Neural progenitor cell (in vitro differentiated cells): Measurements from ENCODE around the gene HSDL2. TPM values are rescaled to one million over a fixed set of nuclear protein-coding genes. Genes with fewer than 3 reads are reported as not detected.

ENCODE experiments used
- DNase-seq: peaks from one replicate; pipeline ENCODE4 v3.0.0-alpha.2; 2016; ENCODE audit warnings: low spot score
- H2AFZ ChIP-seq: fragments of 200-600 bp; sonication (generic); replicated peaks from 2 replicates; pipeline ENCODE4 v1.6.1; 2016; ENCODE audit warnings: antibody characterized with exemption
- H3F3A ChIP-seq: fragments of 200-600 bp; sonication (generic); 2 replicates; pipeline ENCODE4 v1.6.1; 2016; ENCODE audit warnings: antibody characterized with exemption, low read depth
- H3K27ac ChIP-seq: fragments of 200-600 bp; sonication (generic); 2 replicates; pipeline ENCODE4 v1.5.1; 2016; ENCODE audit warnings: mild to moderate bottlenecking
- H3K27me3 ChIP-seq: fragments of 200-600 bp; sonication (generic); 2 replicates; pipeline ENCODE4 v1.6.1; 2016; ENCODE audit warnings: mild to moderate bottlenecking, moderate library complexity
- H3K36me3 ChIP-seq: fragments of 200-600 bp; sonication (generic); 2 replicates; pipeline ENCODE4 v1.5.1; 2016
- H3K4me1 ChIP-seq: fragments of 200-600 bp; sonication (generic); 2 replicates; pipeline ENCODE4 v1.6.1; 2016; ENCODE audit warnings: mixed run types
- H3K4me2 ChIP-seq: fragments of 200-600 bp; sonication (generic); 2 replicates; pipeline ENCODE4 v1.6.1; 2016
- H3K4me3 ChIP-seq: fragments of 200-600 bp; sonication (generic); 2 replicates; pipeline ENCODE4 v1.5.1; 2016
- H3K79me2 ChIP-seq: fragments of 200-600 bp; sonication (generic); 2 replicates; pipeline ENCODE4 v1.6.1; 2016; ENCODE audit warnings: low read depth
- H3K9ac ChIP-seq: fragments of 200-600 bp; sonication (generic); 2 replicates; pipeline ENCODE4 v1.6.1; 2016
- H3K9me3 ChIP-seq: fragments of 200-600 bp; sonication (generic); 2 replicates; pipeline ENCODE4 v1.5.1; 2016; ENCODE audit warnings: low read depth
- H4K20me1 ChIP-seq: fragments of 200-600 bp; sonication (generic); 2 replicates; pipeline ENCODE4 v1.6.1; 2016; ENCODE audit warnings: low read depth
- H3K27ac Mint-ChIP-seq: 3 replicates; pipeline ENCODE4 v1.8.0; 2021; ENCODE audit warnings: mixed read lengths
- H3K27me3 Mint-ChIP-seq: 2 replicates; pipeline ENCODE4 v1.8.0; 2022; ENCODE audit warnings: low read depth, mild to moderate bottlenecking, inconsistent platforms, moderate library complexity, mixed read lengths; ENCODE audit not compliant: insufficient read depth
- H3K36me3 Mint-ChIP-seq: 3 replicates; pipeline ENCODE4 v1.8.0; 2021; ENCODE audit warnings: mixed read lengths
- H3K4me1 Mint-ChIP-seq: 3 replicates; pipeline ENCODE4 v1.8.0; 2021; ENCODE audit warnings: mixed read lengths
- H3K4me3 Mint-ChIP-seq: 3 replicates; pipeline ENCODE4 v1.8.0; 2021; ENCODE audit warnings: mild to moderate bottlenecking, moderate library complexity, mixed read lengths
- H3K9me3 Mint-ChIP-seq: 3 replicates; pipeline ENCODE4 v1.8.0; 2020; ENCODE audit warnings: mixed read lengths
- EZH2 ChIP-seq: fragments of 200-600 bp; sonication (generic); IDR thresholded peaks from 2 replicates; pipeline ENCODE4 v1.6.1; 2017; ENCODE audit warnings: antibody characterized with exemption, mild to moderate bottlenecking, moderate library complexity
- EZH2phosphoT487 ChIP-seq: fragments of 200-600 bp; sonication (generic); IDR thresholded peaks from 2 replicates; pipeline ENCODE4 v1.6.1; 2017; ENCODE audit warnings: antibody characterized with exemption
- total RNA-seq: library from RNA; depleted of rRNA; stranded (reverse); fragments of >200 nt; gene quantifications from 2 replicates; pipeline ENCODE4 v1.2.3, GENCODE V29; 2015; ENCODE audit warnings: low replicate concordance
- TF ChIP-seq, protein P1 (sequence below): fragments of 200-600 bp; sonication (generic); IDR thresholded peaks from 2 replicates; pipeline ENCODE4 v1.5.1; 2017; ENCODE audit warnings: antibody characterized with exemption, mild to moderate bottlenecking

HSDL2 gene
- total RNA-seq, 1 donor from 2014 or later: 23.8 TPM

DNA sequence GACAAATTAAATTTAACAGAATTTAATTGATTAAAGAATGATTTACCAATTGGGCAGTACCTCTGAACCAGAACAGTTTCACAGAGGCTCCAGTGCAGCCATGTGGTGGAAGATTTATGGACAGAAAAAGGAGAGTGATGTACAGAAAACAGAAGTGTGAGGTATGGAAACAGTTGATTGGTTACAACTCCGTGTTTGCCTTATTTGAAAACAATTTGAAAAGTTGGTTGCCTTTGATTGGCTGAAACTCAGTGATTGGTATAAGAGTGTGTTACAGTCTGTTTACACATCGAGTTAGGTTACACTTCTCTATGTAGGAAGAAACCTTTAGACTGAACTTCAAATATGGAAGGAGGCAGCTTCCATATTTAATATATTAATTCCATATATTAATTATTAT is 136.9 kb downstream of the HSDL2 start:
- Histone ChIP-seq H3F3A (peaks cover 7% of the 10 kb centered on the region), H3K27ac (no peak overlapping the region), H3K9ac (no peak overlapping the region), H3K4me2 (no peak overlapping the region), H2AFZ (no peak overlapping the region), H3K4me1 (peaks cover 17% of the 10 kb centered on the region), H3K36me3 (no peaks in the 10 kb centered on the region), H3K9me3 (no peaks in the 10 kb centered on the region), H3K79me2 (peaks cover 66% of the 10 kb centered on the region), H4K20me1 (peaks cover 56% of the 10 kb centered on the region), H3K27me3 (no peaks in the 10 kb centered on the region), H3K4me3 (no peak overlapping the region)
- Mint-ChIP-seq H3K4me1 (no peaks in the 10 kb centered on the region), H3K9me3 (peaks cover 29% of the 10 kb centered on the region), H3K27me3 (peaks cover 2% of the 10 kb centered on the region), H3K27ac (no peak overlapping the region), H3K4me3 (no peak overlapping the region), H3K36me3 (peaks cover 29% of the 10 kb centered on the region)
- no peak for DNase-seq
- TF ChIP-seq, protein P1, sequence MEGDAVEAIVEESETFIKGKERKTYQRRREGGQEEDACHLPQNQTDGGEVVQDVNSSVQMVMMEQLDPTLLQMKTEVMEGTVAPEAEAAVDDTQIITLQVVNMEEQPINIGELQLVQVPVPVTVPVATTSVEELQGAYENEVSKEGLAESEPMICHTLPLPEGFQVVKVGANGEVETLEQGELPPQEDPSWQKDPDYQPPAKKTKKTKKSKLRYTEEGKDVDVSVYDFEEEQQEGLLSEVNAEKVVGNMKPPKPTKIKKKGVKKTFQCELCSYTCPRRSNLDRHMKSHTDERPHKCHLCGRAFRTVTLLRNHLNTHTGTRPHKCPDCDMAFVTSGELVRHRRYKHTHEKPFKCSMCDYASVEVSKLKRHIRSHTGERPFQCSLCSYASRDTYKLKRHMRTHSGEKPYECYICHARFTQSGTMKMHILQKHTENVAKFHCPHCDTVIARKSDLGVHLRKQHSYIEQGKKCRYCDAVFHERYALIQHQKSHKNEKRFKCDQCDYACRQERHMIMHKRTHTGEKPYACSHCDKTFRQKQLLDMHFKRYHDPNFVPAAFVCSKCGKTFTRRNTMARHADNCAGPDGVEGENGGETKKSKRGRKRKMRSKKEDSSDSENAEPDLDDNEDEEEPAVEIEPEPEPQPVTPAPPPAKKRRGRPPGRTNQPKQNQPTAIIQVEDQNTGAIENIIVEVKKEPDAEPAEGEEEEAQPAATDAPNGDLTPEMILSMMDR: no peak
- TF ChIP-seq EZH2 (no peak), EZH2phosphoT487 (no peak)

DNA sequence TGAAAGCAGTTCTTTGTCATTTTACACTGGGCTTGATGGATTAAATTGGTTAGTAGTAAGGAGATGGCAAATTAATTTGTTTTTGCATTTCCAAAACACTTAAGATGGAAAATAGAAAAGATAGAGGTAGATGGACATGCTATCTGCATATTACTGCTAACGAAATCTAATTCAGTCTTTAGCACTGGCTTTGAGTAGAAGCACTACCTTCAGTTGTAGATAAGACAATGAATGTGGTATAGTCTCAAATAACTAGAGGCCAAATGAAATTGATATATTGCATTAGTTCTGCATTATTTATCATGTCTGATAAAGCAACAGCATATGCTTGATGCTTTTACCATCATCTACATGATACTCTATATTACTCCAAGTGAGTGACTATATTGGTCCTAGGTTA is 140.2 kb downstream of the HSDL2 start:
- Mint-ChIP-seq H3K27ac (no peak overlapping the region), H3K36me3 (peaks cover 37% of the 10 kb centered on the region)
- TF ChIP-seq, protein P1: no peak
- TF ChIP-seq EZH2: no peak
- TF ChIP-seq EZH2phosphoT487: no peak

DNA sequence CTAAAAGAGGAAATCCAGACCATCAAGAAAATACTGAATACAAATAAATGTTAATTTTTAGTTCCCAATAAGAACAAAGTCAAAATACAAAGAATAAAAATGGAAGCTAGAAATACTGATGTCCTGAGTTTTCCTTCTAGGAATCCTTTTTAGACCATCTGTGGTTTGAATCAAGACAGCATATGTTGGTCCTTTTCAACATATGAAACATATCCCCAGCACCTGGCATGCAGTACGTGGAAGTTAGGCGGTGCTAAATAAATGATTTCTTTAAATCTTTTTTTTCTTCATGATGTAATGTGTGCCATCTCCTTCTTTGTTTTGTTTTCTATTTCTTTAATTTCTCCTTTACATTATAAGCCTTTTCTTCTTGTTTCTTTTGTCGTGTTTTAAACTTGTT is 140.7 kb downstream of the HSDL2 start:
- Mint-ChIP-seq H3K4me3 (no peak overlapping the region), H3K4me1 (no peaks in the 10 kb centered on the region), H3K27me3 (peaks cover 2% of the 10 kb centered on the region), H3K36me3 (peaks cover 40% of the 10 kb centered on the region), H3K27ac (no peak overlapping the region), H3K9me3 (peaks cover 46% of the 10 kb centered on the region)
- H3F3A ChIP-seq: peaks cover 7% of the 10 kb centered on the region
- H3K4me2 ChIP-seq: no peak overlapping the region
- no peak overlapping the region for H3K9ac ChIP-seq
- H3K36me3 ChIP-seq: no peaks in the 10 kb centered on the region
- TF ChIP-seq, protein P1: no peak
- TF ChIP-seq EZH2phosphoT487 (no peak), EZH2 (no peak)
- no peak overlapping the region for H3K4me3 ChIP-seq
- peaks cover 17% of the 10 kb centered on the region for H3K4me1 ChIP-seq
- H3K9me3 ChIP-seq: no peaks in the 10 kb centered on the region
- H3K79me2 ChIP-seq: peaks cover 97% of the 10 kb centered on the region
- DNase-seq: no peak
- peaks cover 82% of the 10 kb centered on the region for H4K20me1 ChIP-seq
- no peaks in the 10 kb centered on the region for H3K27me3 ChIP-seq
- H3K27ac ChIP-seq: no peak overlapping the region
- H2AFZ ChIP-seq: no peak overlapping the region

More for the DNA sequence above, 140.2 kb downstream of the HSDL2 start:
- Mint-ChIP-seq H3K27me3 (peaks cover 2% of the 10 kb centered on the region), H3K4me1 (no peaks in the 10 kb centered on the region), H3K9me3 (peaks cover 43% of the 10 kb centered on the region), H3K4me3 (no peak overlapping the region)
- Histone ChIP-seq H3K9me3 (no peaks in the 10 kb centered on the region), H3K79me2 (peaks cover 92% of the 10 kb centered on the region), H3K4me1 (peaks cover 17% of the 10 kb centered on the region), H3K4me2 (no peak overlapping the region), H3K27me3 (no peaks in the 10 kb centered on the region), H3K27ac (no peak overlapping the region), H3F3A (peaks cover 7% of the 10 kb centered on the region), H3K36me3 (no peaks in the 10 kb centered on the region), H4K20me1 (peaks cover 79% of the 10 kb centered on the region), H2AFZ (no peak overlapping the region), H3K4me3 (no peak overlapping the region), H3K9ac (no peak overlapping the region)
- no peak for DNase-seq

Other genes with a start within 250 kb of the HSDL2 start
- gene SUSD1, start 204.8 kb upstream of the HSDL2 start, total RNA-seq: 7.9 and 12.0 TPM in 2 replicates
- gene PTBP3, start 46.5 kb upstream of the HSDL2 start, total RNA-seq: 84.7 and 85.3 TPM in 2 replicates
- gene KIAA1958, start 106.7 kb downstream of the HSDL2 start, total RNA-seq: 29.8 and 31.4 TPM in 2 replicates